Measurements from ENCODE around the gene EPSTI1. TPM values are rescaled to one million over a fixed set of nuclear protein-coding genes. Genes with fewer than 3 reads are reported as not detected.

Gene EPSTI1
- total RNA-seq, 1 donor from 2014 or later: 3.4 TPM

DNA sequence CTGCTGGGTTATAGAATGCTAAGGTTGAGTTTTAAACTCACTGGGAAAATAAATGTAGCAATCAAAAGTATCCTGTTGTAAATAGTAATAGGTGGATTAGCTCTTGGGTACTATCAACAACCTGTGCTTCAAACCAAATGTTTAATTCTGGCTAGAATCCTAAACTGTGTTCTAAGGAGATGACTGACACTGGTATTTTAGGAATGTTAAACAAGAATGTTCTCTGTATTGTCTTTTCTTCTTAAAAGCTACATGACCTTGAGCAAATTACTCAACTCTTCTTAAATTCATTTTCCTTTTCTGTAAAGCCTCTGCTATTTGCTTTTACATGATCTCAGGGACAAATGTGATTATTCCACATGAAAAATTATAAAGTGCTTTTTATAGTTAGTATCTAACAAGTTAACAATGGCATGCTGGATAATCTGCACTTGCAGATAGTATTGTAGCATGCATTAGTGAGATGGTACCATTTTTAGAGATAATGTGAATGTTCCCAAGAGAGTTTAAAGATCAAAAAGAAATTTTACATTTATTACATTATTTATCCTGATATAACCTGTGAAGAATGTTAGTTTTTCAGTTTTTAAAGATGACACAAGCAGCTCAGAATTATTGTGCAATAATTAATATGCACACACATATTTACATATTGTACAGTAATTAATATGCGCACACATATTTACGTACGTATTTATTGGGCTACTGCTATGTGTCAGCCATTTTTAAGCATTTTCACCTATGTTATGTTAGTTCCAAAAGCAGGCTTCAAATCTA is 13.6 kb upstream of the EPSTI1 start:
- ATAC-seq: no peak

DNA sequence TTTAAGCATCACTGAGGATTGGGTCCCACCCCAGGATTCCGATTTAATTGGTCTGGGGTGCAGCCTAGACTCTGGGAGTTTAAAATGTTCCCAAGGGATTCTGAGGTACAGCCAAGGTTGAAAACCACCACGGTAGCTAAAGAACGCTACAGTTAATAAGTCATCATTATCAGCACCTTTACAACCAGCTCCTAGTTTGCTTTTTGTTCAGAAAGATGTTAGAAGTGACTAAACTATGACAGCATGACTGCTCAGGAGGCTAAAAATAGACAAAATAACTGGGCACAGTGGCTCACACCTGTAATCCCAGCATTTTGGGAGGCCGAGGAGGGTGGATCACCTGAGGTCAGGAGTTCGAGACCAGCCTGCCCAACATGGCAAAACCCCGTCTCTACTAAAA is 11.7 kb upstream of the EPSTI1 start:
- no peak for ATAC-seq

DNA sequence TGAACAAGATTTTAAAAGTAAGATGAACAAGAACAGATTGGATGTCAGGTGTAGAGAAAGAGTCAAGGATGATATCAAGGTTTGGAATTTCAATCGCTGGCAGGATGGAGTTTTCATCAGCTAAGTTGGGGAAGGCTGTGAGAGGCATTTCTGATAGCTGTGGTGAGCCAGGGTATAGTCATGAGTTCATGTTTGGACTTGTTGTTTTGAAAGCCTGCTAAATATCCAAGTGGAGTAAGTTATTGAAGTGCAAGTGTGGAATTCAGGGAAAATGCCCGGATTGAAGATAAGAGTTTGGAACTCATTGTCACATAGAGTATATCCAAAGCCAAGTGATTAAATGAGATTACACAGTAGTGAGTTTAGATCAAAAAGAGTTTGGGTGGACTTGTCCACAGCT is 11.0 kb upstream of the EPSTI1 start:
- ATAC-seq: peak; percentile 56

DNA sequence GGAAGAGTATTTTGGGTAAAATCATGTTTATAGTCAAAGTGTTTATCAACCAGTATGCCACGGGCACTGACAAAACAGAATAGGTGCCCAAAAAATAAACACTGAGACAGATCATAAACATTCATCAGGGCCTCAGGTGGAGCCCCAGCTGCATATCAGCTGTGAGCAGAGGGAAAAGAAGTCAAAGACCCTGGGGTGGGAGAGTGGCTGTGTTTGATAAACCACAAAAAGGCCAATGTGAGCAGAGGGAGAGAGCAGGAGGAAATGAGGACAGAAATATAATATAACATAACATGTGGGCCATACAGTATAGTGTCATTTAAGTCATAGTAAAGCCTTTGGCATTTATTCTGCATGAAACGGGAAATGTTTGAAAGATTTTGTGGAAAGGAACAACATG is 10.0 kb upstream of the EPSTI1 start:
- no peak for ATAC-seq

DNA sequence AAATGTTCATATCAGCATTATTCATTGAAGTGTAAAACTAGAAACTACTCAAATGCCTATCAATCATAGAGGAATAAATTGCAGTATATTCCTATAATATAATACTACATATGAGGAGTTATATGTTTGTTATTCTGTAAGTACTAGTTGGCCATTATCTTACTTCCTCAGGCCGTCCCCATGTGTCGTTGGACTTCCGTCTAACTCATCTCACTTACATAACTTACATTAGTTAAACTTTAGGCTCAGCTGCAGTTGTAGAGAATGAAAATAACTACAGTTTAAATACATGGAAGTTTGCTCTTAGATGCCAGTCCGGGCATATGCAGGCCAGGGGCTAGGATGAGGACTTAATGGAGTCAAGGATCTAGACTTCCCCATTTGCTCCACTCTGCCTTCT is 8.6 kb upstream of the EPSTI1 start:
- ATAC-seq: no peak

DNA sequence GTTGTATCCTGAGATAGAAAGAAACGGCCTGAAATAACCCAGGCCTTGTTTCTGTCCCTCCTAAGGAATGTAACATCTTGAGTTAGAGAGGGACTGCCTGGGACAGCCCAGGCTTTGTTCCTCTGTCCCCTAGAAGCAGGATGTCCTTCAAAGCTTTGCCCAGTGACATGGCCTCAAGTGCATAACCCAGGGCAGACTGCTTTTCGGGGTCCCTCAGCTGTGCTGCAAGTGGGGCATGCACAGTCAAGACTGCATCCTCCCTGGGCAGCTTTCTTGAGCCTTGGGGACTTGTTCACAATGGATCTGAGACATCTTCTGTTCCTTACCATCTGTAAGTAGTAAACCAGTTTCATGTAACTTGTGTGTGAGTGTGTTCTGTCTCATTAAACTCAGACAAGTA is 7.5 kb upstream of the EPSTI1 start:
- no peak for ATAC-seq

DNA sequence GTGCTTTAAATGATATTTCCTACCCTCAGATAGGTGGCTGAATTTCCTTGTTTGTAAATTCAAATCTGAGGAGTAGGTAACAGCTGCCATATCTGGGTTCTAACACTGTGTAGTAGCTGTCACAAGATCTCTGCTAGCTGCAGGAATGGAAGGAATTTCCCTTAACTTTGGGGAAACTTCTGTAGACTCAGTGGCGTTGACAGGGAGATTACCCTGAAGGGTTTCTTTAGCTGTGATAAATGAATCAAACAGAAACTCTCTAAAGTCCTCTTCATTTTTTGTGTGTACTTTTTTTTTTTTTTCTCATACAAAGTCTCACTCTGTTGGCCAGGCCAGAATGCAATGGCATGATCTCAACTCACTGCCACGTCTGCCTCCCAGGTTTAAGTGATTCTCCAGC is 5.3 kb upstream of the EPSTI1 start:
- no peak for ATAC-seq

DNA sequence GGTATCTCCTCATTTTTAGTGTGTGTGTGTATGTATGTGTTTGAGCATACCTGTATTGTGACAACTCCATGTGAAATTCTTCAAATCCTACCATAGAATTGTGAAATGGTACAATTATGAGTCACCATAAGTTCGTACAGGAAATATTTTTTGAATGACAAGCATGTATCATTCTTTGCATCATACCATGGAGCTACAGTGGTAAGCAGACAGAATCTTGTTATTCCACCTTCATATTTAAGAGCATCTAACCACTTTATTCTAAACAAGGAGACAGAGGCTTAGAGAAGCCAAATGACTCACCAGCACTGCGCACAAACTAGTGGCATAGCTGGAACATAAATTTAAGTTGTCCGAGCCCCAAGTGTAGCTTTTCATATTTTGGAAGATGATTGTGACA is 4.5 kb upstream of the EPSTI1 start:
- ATAC-seq: peak; percentile 81

DNA sequence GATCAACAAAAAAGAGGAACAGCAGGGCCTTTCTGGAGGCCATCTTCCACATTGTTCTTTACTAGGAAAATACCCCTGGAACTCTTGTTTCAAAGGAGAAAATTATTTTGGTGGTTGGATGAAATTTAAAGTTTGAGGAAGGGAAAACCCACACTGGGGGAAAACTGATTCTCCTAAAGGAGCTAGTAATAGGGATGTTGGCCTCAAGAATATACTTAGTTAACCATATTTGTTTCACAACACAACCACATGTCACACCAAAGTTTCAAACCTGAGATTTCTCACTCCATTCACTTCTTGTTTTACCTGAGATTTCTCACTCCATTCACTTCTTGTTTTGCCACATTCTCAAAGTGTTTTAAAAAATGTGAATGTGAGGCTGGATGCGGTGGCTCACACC is 2.8 kb upstream of the EPSTI1 start:
- ATAC-seq: no peak

DNA sequence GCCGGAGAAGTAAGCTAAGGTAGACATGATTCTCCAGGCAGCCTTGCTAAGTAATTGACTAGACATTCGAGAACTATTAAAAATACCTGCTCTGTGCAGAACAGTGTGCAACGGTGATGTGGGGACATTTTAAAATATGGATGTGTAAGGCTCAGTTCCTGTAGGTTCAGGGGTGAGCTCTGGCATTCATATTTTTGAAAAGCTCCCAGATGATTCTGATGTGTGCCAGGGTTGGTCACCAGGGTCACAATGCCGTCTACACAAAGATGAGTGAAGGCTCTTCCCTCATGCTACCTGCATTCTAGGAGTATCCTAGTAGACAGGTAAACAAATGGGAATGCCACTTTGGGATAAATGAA is 702 bp upstream of the EPSTI1 start:
- peak; percentile 4 for ATAC-seq

DNA sequence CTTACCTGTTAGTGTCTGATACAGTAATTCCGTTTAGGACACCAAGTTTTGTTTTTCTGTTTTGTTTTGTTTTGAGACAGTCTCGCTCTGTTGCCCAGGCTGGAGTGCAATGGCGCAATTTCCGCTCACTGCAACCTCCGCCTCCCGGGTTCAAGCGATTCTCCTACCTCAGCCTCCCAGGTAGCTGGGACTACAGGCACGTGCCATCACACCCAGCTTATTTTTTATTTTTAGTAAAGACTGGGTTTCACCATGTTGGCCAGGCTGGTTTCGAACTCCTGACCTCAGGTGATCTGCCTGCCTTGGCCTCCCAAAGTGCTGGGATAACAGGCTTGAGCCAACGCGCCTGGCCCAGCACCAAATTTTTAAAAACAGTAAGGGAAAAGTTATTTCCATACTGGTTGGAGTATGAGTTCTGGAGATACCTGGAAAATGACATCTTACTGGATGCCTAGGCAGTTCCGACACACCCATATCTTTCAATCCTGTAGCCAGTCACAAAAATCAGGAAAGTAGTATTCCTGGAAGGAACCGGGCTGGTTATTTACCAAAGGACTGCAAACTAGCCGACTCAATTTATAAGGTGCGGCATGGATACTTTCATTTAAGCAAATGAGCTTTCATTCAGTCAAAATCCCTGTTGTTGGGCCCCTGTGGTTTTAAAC is 676 bp downstream of the EPSTI1 start:
- peak; percentile 5 for ATAC-seq

DNA sequence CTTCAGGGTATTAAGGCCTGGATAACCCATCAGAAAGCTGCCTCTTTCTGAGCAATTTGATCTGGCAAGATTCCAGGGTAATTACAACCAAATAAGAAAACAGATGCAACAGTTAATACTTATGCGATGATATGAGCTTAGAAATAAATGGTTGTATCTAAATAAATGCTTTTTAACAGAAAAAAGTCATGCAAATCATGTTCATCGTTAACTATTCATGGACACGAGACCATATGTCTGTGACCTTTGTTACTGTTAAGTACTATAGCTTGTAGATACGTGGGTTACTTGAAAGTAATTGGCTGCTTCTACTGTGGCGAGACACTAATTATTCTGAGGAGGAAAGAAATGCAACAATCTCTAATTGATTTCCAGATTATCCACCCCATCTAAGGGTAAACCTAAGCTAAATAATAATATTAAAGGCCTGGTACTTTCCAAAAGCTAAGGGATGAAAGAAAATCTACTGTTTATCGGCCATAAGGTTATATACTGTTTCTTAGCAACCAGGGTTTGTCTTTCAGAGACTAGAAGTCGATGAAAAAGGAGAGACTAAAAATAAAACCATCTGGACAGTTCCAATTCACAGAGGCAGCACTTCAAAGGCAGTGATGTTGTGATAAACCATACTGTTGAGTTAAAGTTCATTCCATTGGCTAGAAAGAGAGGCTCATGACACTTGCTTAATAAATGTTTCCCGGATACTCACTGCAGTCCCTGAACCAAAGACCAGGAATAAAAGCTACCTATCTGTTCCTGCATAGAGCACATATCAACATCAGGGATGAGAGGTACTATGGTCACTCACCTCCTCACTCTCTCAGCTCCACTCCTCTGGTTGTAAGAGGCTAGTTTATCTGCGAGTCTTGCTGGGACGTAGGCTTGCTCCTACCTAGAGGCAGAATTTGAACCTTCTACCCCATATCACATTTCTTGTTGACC is 1.5 kb downstream of the EPSTI1 start:
- no peak for ATAC-seq

DNA sequence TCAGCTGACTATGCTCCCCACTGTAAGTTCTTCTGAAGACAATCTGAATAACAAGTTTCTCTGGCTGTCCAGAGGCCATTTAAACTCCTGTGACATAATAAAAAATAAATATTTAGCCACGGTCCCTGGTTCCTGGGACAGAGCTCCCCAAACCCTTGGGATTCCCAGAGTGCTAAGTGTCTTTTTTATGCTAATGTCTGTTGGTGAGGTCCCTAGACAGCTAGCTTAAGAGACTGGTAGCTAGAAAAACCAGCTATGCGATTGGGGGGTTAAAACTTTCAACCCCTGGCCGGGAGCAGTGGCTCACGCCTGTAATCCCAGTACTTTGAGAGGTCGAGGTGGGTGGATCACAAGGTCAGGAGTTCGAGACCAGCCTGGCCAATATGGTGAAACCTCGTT is 5.9 kb downstream of the EPSTI1 start:
- no peak for ATAC-seq

DNA sequence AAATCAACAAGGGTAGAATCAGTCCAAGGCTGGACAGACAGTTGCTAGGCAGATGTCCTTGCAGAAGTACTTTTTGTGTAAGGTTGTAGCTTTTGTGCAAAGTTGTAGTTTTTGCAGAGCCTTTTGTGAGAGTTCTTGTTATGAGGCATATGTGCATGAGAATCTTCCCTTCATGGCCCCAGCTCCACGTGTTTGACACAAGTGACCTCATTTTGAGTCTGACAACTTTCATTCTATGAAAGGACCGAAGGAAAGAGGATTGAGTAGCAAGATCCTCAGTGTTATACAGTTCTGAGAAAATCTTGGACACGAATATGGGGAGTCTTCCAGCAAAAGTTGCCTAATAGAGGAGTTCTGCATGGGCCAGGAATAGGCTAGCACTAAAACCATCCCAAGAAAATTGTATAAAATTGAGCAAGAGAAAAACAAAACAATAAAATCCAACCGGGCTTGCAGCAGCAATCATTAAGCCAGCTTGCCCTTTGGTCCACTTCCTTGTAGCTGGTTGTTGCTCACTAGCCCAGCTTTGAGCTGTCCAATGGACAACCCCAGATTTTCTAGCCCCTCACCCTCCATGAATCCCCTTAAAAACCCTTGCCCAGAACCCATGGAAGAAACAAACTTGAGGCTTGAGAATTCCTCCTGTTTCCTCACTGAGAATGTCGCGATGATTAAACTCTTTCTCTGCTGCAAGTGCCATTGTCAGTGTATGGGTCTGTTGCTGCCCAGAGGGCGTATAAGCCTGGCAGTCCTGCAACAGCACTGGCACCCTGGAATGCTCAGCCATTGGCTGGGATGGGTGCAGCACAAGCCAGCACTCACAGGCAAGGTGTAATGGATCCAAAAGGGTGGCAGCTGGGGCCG is 6.5 kb downstream of the EPSTI1 start:
- ATAC-seq: peak; percentile 68

DNA sequence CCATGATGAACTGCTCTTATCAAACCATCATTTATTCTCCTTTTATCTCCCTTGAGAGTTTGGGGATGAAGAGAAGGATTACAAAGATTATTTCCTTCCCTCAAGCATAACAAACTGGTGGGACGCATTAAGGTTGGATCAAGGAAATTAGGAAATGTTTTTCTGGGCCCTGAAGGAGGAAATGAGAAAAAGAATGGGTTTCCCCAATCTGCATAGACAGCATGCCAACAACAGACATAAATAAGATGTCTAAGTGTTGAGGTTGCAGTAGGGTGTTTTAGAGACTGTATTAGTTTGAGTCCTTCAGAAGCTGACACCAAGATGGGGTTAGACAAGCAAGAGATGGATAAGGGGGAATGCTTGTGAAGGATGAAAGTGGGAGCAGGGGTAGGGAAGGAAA is 7.3 kb downstream of the EPSTI1 start:
- ATAC-seq: no peak

DNA sequence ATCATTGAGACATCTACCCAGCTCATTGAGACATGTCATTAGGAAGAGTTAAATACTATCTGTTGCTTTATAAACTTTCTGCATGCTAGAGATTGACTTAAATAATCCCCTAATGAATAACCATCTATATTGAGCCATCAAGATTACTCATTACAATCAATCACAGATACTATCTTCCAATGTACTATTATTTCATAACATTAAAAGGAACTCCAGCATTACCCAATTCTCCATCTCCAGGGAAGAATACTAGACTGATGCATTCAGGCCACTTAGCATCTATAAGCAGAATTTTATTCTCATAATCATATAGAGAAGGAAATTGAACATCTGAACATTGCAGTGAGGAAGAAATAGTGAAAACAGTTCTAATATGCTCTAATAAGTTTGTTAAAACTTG is 8.0 kb downstream of the EPSTI1 start:
- no peak for ATAC-seq

DNA sequence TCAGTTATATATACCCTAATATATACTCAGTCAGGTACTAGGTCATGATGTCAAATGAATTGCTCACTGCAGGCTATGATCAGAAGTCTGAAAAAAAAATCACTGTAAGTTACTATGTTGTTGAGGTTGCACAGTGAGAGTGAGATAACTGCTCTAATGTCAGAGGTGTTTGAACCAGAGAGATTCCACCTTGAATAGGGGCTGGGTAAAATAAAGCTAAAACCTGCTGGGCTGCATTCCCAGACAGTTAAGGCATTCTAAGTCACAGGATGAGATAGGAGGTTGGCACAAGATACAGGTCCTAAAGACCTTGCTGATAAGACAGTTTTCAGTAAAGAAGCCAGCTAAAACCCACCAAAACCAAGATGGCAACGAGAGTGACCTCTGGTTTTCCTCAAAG is 10.2 kb downstream of the EPSTI1 start:
- no peak for ATAC-seq

DNA sequence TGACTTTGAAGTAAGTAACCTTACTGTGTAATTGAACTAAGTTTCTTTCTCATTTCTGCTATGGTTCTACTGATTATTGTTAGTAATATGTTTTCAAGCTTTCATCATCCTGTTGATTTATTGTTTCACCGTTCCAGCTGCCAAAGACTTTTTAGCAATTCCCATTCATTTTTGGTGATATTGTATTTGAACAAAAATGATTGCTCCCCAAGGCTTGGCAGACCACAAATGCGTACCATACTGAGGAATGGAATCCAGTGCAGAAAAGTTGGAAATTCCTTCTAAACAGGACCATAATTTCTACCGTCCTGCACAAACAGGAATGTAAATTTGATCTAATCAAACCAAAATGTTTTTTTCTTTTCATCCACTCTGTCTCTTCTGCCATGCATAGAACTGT is 10.7 kb downstream of the EPSTI1 start:
- ATAC-seq: no peak

DNA sequence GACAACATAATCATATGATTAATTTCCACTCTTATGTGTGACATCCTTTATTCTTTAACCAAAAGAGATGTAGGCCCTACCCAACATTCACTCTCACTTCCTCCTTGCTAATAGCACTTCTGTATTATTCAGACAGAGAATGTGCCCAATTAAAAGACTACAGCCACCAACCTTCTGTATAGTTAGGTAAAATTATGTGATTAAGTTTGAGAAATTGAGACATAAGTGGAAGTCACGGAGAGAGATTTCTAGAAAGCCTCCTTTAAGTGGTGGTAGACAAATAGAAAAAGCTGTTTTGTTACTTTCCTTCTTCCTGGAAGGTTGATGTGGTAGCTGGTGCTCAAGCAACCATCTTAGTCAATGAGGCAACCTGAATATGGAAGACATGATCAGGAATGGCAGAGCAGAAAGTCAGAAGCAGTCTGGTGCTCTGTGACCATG is 14.8 kb downstream of the EPSTI1 start:
- ATAC-seq: no peak

DNA sequence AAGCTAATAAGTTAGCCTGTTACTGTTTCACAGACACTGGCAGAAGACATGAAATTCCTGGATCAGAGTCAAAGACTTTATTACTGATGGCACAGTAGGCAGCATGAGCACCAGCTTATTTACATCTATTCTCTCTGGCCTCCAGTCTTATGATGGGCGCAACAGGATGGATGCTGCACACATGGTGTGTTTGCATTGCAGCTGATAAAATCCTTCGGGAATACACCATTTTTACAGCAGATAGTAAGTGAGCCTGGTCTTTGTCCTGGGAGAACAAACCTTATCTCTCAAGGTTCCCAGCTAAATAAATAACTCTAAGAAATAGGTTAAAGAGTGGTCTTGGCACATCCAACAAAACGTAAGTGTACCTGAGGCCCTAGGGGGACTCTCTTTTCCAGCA is 16.0 kb downstream of the EPSTI1 start:
- no peak for ATAC-seq

DNA sequence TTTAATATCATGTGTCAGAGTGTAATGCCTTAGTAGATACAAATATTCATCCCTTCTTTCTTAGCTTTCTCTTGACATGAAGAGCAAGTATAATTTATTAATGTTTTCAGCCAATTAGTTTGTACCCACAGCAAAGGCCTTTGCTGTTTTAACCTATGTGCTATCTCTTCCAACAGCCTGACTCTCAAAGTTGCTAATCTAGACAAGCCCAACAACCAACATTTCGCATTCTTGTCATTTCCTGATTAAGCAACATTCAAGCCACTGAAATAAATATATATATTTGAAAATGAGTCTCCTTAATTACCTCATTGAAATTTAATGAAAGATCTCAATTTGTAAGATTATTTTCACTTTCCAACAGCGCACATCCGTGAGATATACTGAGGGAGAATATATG is 18.5 kb downstream of the EPSTI1 start:
- no peak for ATAC-seq

DNA sequence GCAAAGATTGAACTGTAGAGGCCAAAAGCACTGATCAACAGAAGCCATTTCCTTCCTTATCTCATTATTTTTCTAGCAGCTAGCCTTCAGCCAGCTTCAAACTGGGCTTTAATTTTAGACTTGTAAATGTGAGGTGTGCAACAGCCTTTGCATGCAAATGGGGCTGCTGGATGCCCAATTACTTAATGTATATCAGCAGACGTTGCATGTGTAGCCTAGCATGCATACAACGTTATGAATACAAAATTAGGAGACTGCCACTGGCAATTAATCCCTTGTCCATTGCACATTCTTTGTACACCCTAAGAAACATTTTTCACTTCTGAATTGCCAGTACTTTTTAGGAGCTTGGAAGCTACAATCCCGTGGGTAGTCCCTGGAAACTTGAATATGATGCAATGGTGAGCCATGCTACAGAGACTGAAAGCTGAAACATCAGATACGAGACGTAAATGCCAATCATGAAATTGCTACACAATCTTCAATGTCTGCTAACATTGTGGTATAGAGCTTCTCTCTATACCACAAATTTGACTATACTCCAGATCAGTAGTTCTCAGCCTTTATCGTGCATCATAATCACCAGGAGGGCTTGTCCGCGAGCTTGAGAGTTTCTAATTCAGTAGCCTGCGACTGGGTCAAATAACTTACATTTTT is 20.2 kb downstream of the EPSTI1 start:
- ATAC-seq: no peak
